ENCODE measurements around the gene GYS1.
"Not testable (repeated sequence)": the region's sequence is repeated elsewhere in the genome, so short reads cannot be mapped to it uniquely, and the experiment has no call there.

GYS1 gene

GRCh38 chr19:48938256-48938655 is 54.9 kb downstream of the GYS1 start:
- DNase-seq (ENCODE audit: low read depth in 2 of 2): no peak

GRCh38 chr19:48935864-48936263 is 57.2 kb downstream of the GYS1 start:
- no peak for DNase-seq (ENCODE audit: low read depth in 2 of 2)

GRCh38 chr19:48934837-48935236 is 58.3 kb downstream of the GYS1 start:
- no peak for DNase-seq (ENCODE audit: low read depth in 2 of 2)

GRCh38 chr19:48933382-48933932 is 59.7 kb downstream of the GYS1 start, which contains the start of gene DHDH:
DHDH (plus strand) TSS chr19:48933699; CDS start chr19:48933722, 23 bp downstream.
- peak; percentile 65 to 67 for DNase-seq (ENCODE audit: low read depth in 2 of 2)

- no peak for DNase-seq (ENCODE audit: low read depth in 2 of 2)
These were observed 64.7 kb downstream of the GYS1 start for GRCh38 chr19:48928164-48929025.

GRCh38 chr19:48927692-48928091 is 65.4 kb downstream of the GYS1 start:
- DNase-seq (ENCODE audit: low read depth in 2 of 2): not testable (repeated sequence)

- no peak for DNase-seq (ENCODE audit: low read depth in 2 of 2)
These were observed 66.2 kb downstream of the GYS1 start for GRCh38 chr19:48926909-48927308.

- DNase-seq (ENCODE audit: low read depth in 2 of 2): not testable (repeated sequence)
These were observed 67.2 kb downstream of the GYS1 start for GRCh38 chr19:48925890-48926289.

GRCh38 chr19:48925240-48925843 is 67.8 kb downstream of the GYS1 start:
- no peak for DNase-seq (ENCODE audit: low read depth in 2 of 2)

GRCh38 chr19:48922548-48923490 is 70.3 kb downstream of the GYS1 start:
- DNase-seq (ENCODE audit: low read depth in 2 of 2): no peak

GRCh38 chr19:48921721-48922500 is 71.2 kb downstream of the GYS1 start:
- DNase-seq (ENCODE audit: low read depth in 2 of 2): no peak

- DNase-seq (ENCODE audit: low read depth in 2 of 2): no peak
These were observed 72.2 kb downstream of the GYS1 start for GRCh38 chr19:48920949-48921348.

GRCh38 chr19:48919271-48919670 is 73.8 kb downstream of the GYS1 start:
- not testable (repeated sequence) for DNase-seq (ENCODE audit: low read depth in 2 of 2)

GRCh38 chr19:48918801-48919247 is 74.3 kb downstream of the GYS1 start:
- no peak for DNase-seq (ENCODE audit: low read depth in 2 of 2)

Data from stimulated activated CD8-positive, alpha-beta memory T cell treated with anti-CD3 and anti-CD28 coated beads, Interleukin-7, amount 100 ng/mL, for 1 hour (primary cell).